Loucy (cell line): ENCODE data around the gene HEATR5A.

Experiments
- H2AFZ ChIP-seq: fragments of 200-600 bp; sonication (generic); 2 replicates; pipeline ENCODE4 v1.6.0; 2016; ENCODE audit warnings: antibody characterized with exemption, mild to moderate bottlenecking, low read length, moderate library complexity
- H3F3A ChIP-seq: fragments of 200-600 bp; 2 replicates; pipeline ENCODE4 v1.6.0; 2016; ENCODE audit warnings: antibody characterized with exemption, low read depth, mild to moderate bottlenecking
- H3K27me3 ChIP-seq: fragments of 200-600 bp; sonication (generic); 2 replicates; pipeline ENCODE4 v1.6.1; 2014; ENCODE audit warnings: low read length, mild to moderate bottlenecking; ENCODE audit not compliant: insufficient read depth, poor library complexity, severe bottlenecking
- H3K36me3 ChIP-seq: fragments of 200-600 bp; sonication (generic); 2 replicates; pipeline ENCODE4 v1.6.1; 2016; ENCODE audit warnings: low read length; ENCODE audit not compliant: insufficient read depth
- H3K4me1 ChIP-seq: fragments of 200-600 bp; sonication (generic); 2 replicates; pipeline ENCODE4 v1.5.1; 2014; ENCODE audit warnings: low read length, mild to moderate bottlenecking; ENCODE audit not compliant: insufficient read depth, poor library complexity, severe bottlenecking
- H3K4me2 ChIP-seq: fragments of 200-600 bp; sonication (generic); 2 replicates; pipeline ENCODE4 v1.6.0; 2014; ENCODE audit warnings: antibody characterized with exemption, low read length, low read depth, mild to moderate bottlenecking; ENCODE audit not compliant: poor library complexity, severe bottlenecking
- H3K4me3 ChIP-seq: fragments of 200-600 bp; sonication (generic); 2 replicates; pipeline ENCODE4 v1.5.1; 2014; ENCODE audit warnings: low read length, mild to moderate bottlenecking, mixed read lengths; ENCODE audit not compliant: poor library complexity, severe bottlenecking
- H3K79me2 ChIP-seq: fragments of 200-600 bp; sonication (generic); 2 replicates; pipeline ENCODE4 v1.6.1; 2014; ENCODE audit warnings: low read length; ENCODE audit not compliant: insufficient read depth
- H3K9ac ChIP-seq: fragments of 200-600 bp; sonication (generic); 2 replicates; pipeline ENCODE4 v1.6.0; 2014; ENCODE audit warnings: mild to moderate bottlenecking, low read depth, low read length, moderate library complexity; ENCODE audit not compliant: poor library complexity, severe bottlenecking
- H3K9me2 ChIP-seq: fragments of 200-600 bp; sonication (generic); replicated peaks from 2 replicates; pipeline ENCODE4 v1.6.1; 2016; ENCODE audit warnings: low read depth, low read length, mixed read lengths
- H3K9me3 ChIP-seq: fragments of 200-600 bp; sonication (generic); 2 replicates; pipeline ENCODE4 v1.6.1; 2014; ENCODE audit warnings: mild to moderate bottlenecking, antibody characterized with exemption, low read length, low read depth; ENCODE audit not compliant: insufficient read depth
- H4K20me1 ChIP-seq: fragments of 200-600 bp; sonication (generic); 2 replicates; pipeline ENCODE4 v1.6.0; 2014; ENCODE audit warnings: antibody characterized with exemption, low read length, mild to moderate bottlenecking; ENCODE audit not compliant: insufficient read depth, poor library complexity, severe bottlenecking
- EZH2phosphoT487 ChIP-seq: fragments of 200-600 bp; IDR thresholded peaks from 2 replicates; pipeline ENCODE4 v1.6.1; 2018; ENCODE audit warnings: antibody characterized with exemption, mild to moderate bottlenecking, moderate library complexity, borderline replicate concordance
- TF ChIP-seq, protein P1 (sequence below): fragments of 200-600 bp; sonication (generic); conservative IDR thresholded peaks from 2 replicates; pipeline ENCODE4 v1.5.1; 2014; ENCODE audit warnings: mild to moderate bottlenecking, antibody characterized with exemption, low read length

Gene HEATR5A

DNA sequence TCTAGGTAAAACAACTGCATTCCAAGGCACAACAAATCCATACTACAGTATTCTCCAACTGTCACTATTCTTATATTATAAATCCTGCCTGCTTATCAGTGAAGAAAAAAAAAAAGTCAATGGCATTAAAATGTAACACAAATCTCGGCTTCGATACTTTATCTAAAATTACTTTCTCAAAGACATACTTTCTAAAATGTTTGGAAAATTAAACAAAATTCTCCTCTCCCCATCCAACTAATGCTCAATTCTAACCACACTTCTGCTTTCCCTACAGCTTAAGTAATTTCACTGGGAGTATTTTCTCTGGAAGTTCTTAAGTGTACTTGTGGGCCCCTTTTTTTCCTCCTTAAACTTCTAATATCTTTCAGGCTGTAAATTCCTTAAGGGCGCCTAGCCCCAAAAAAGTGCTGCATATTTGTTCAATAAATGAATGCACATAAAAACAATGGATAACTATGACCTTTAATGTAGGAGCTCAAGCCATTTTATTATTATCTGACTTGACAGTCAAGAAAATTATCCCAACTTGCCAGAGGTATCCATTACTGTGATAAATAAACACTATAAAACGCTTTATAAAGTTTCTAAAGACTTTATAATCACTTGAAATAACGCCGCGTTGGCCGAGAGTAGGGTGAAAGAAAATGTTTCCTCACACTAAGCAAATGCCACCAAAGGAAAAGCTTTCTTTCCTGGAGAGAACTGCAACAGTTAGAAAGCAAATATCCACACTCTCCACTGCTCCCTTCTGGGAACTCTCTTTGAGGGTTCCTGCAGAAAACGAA, 977 bp downstream of the HEATR5A start:
- H3K4me3 ChIP-seq, result peak overlapping the region; percentile 95
- peak overlapping the region; percentile 89 for H2AFZ ChIP-seq
- TF ChIP-seq, protein P1, sequence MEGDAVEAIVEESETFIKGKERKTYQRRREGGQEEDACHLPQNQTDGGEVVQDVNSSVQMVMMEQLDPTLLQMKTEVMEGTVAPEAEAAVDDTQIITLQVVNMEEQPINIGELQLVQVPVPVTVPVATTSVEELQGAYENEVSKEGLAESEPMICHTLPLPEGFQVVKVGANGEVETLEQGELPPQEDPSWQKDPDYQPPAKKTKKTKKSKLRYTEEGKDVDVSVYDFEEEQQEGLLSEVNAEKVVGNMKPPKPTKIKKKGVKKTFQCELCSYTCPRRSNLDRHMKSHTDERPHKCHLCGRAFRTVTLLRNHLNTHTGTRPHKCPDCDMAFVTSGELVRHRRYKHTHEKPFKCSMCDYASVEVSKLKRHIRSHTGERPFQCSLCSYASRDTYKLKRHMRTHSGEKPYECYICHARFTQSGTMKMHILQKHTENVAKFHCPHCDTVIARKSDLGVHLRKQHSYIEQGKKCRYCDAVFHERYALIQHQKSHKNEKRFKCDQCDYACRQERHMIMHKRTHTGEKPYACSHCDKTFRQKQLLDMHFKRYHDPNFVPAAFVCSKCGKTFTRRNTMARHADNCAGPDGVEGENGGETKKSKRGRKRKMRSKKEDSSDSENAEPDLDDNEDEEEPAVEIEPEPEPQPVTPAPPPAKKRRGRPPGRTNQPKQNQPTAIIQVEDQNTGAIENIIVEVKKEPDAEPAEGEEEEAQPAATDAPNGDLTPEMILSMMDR, result no peak
- TF ChIP-seq EZH2phosphoT487, result no peak
- H3F3A ChIP-seq, result no peaks in the 10 kb centered on the region
- peak overlapping the region; percentile 92 for H3K4me2 ChIP-seq
- peaks cover 12% of the 10 kb centered on the region; the same call in 1 of the 2 replicates for H3K79me2 ChIP-seq
- peaks cover 14% of the 10 kb centered on the region for H3K4me1 ChIP-seq
- H3K9ac ChIP-seq, result peak overlapping the region; percentile 87
- no peaks in the 10 kb centered on the region for H3K36me3 ChIP-seq
- H3K9me3 ChIP-seq, result no peaks in the 10 kb centered on the region
- no peaks in the 10 kb centered on the region for H3K9me2 ChIP-seq
- H4K20me1 ChIP-seq, result no peaks in the 10 kb centered on the region
- H3K27me3 ChIP-seq, result no peaks in the 10 kb centered on the region

GRCh38 chr14:31418440-31418839, 1.9 kb downstream of the HEATR5A start:
- Histone ChIP-seq H3K4me3 (no peak overlapping the region), H3K4me2 (peak overlapping the region; percentile 30), H3K36me3 (no peaks in the 10 kb centered on the region), H3K9me3 (no peaks in the 10 kb centered on the region), H3F3A (no peaks in the 10 kb centered on the region), H3K79me2 (peaks cover 12% of the 10 kb centered on the region; the same call in 1 of the 2 replicates), H3K9me2 (no peaks in the 10 kb centered on the region), H2AFZ (no peak overlapping the region), H3K4me1 (peaks cover 14% of the 10 kb centered on the region), H4K20me1 (no peaks in the 10 kb centered on the region), H3K27me3 (no peaks in the 10 kb centered on the region), H3K9ac (no peak overlapping the region)
- TF ChIP-seq, protein P1, result no peak
- no peak for TF ChIP-seq EZH2phosphoT487

DNA sequence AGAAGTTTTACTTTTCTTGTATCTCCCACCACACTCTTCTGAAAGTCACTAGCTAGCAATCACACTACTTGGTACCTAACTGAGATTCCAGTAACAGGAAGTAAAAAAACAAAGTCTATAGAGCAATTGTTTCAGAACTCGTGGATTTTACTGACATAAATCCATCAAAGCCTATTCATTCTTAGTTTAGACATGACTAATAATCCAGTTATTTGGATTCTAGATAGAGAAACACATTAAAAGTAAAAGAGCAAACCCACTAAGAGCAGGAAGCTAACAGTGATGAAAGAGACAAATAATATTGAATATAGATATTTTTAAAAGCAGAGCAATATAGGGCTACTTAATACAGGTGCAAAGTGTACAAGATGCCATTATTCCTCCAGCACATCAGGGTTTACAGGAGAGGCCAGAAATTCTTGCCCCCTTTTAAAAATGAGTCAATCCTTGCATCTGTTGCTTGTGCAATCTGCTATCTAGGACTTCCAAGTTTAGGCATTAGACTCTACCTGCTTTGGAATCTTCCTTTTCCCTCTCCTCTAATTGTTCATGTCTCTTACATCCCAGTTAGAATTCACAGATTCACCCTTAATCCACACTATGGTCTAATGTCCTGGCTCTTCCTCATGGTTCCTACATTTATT, 6.0 kb downstream of the HEATR5A start:
- Histone ChIP-seq H3K4me2 (no peak overlapping the region), H3K79me2 (peaks cover 3% of the 10 kb centered on the region; the same call in 1 of the 2 replicates)
- TF ChIP-seq EZH2phosphoT487, result no peak
- TF ChIP-seq, protein P1, result no peak

More for the DNA sequence above, 6.0 kb downstream of the HEATR5A start:
- Histone ChIP-seq H3K27me3 (no peaks in the 10 kb centered on the region), H3K4me3 (no peak overlapping the region), H3K36me3 (no peaks in the 10 kb centered on the region), H4K20me1 (no peaks in the 10 kb centered on the region), H3F3A (no peaks in the 10 kb centered on the region), H3K9ac (no peak overlapping the region), H3K9me2 (no peaks in the 10 kb centered on the region), H3K4me1 (peaks cover 4% of the 10 kb centered on the region), H2AFZ (no peak overlapping the region), H3K9me3 (no peaks in the 10 kb centered on the region)
